KMS-11 (cell line): ENCODE results near the gene CSAD.
A peak's percentile ranks its signal among the peaks of the same experiment; 100 is the strongest.

ENCODE experiments used
- H2AFZ ChIP-seq: fragments of 200-600 bp; sonication (generic); 2 replicates; pipeline ENCODE4 v1.6.1; 2016; ENCODE audit warnings: antibody characterized with exemption, mixed run types, low read depth
- H3K27ac ChIP-seq: fragments of 200-600 bp; sonication (generic); 2 replicates; pipeline ENCODE4 v1.6.1; 2016; ENCODE audit warnings: mild to moderate bottlenecking, mixed run types
- H3K27me3 ChIP-seq: fragments of 200-600 bp; sonication (generic); 2 replicates; pipeline ENCODE4 v1.6.1; 2017; ENCODE audit warnings: mild to moderate bottlenecking, low read depth, mixed run types, moderate library complexity; ENCODE audit not compliant: insufficient read depth
- H3K36me3 ChIP-seq: fragments of 200-600 bp; sonication (generic); 2 replicates; pipeline ENCODE4 v1.6.1; 2017; ENCODE audit warnings: mild to moderate bottlenecking, mixed run types; ENCODE audit not compliant: insufficient read depth
- H3K4me1 ChIP-seq: fragments of 200-600 bp; sonication (generic); 2 replicates; pipeline ENCODE4 v1.6.1; 2016; ENCODE audit warnings: mild to moderate bottlenecking, low read depth, mixed run types; ENCODE audit not compliant: poor library complexity, severe bottlenecking
- H3K4me2 ChIP-seq: fragments of 200-600 bp; sonication (generic); 2 replicates; pipeline ENCODE4 v1.7.0; 2016; ENCODE audit warnings: mild to moderate bottlenecking, mixed run types
- H3K4me3 ChIP-seq: fragments of 200-600 bp; sonication (generic); IDR thresholded peaks from 2 replicates; pipeline ENCODE4 v1.6.1; 2017; ENCODE audit warnings: low read depth, low read length, mixed read lengths; ENCODE audit not compliant: insufficient read depth
- H3K79me2 ChIP-seq: fragments of 200-600 bp; sonication (generic); 2 replicates; pipeline ENCODE4 v1.6.1; 2016; ENCODE audit warnings: low read depth, mixed run types; ENCODE audit not compliant: insufficient read depth
- H3K9ac ChIP-seq: fragments of 200-600 bp; sonication (generic); 2 replicates; pipeline ENCODE4 v1.6.1; 2016; ENCODE audit warnings: mild to moderate bottlenecking, mixed run types
- H4K20me1 ChIP-seq: fragments of 200-600 bp; sonication (generic); 2 replicates; pipeline ENCODE4 v1.6.1; 2016; ENCODE audit warnings: mild to moderate bottlenecking, mixed run types; ENCODE audit not compliant: insufficient read depth
- CTCF ChIP-seq: fragments of 200-600 bp; sonication (generic); conservative IDR thresholded peaks from 2 replicates; pipeline ENCODE4 v1.6.1; 2017; ENCODE audit warnings: low read depth, mild to moderate bottlenecking, antibody characterized with exemption, low read length, moderate library complexity, mixed read lengths

CSAD gene

GRCh38 chr12:53218551-53219291 lies 38.0 kb upstream of the CSAD start:
- Histone ChIP-seq H3K4me2 (peak overlapping the region; percentile 76), H3K79me2 (peaks cover 29% of the 10 kb centered on the region; the same call in 1 of the 2 replicates), H3K4me3 (no peak overlapping the region), H3K4me1 (peaks cover 47% of the 10 kb centered on the region), H2AFZ (no peak overlapping the region), H3K36me3 (no peaks in the 10 kb centered on the region), H4K20me1 (no peaks in the 10 kb centered on the region), H3K9ac (no peak overlapping the region), H3K27me3 (no peaks in the 10 kb centered on the region), H3K27ac (no peak overlapping the region)
- TF ChIP-seq CTCF = no peak

GRCh38 chr12:53217931-53218307 lies 37.2 kb upstream of the CSAD start:
- H4K20me1 ChIP-seq = no peaks in the 10 kb centered on the region
- no peaks in the 10 kb centered on the region for H3K27me3 ChIP-seq
- no peak overlapping the region for H3K9ac ChIP-seq
- no peaks in the 10 kb centered on the region for H3K36me3 ChIP-seq
- TF ChIP-seq CTCF = no peak
- H3K27ac ChIP-seq = no peak overlapping the region
- peaks cover 29% of the 10 kb centered on the region; the same call in 1 of the 2 replicates for H3K79me2 ChIP-seq
- H2AFZ ChIP-seq = no peak overlapping the region
- peaks cover 49% of the 10 kb centered on the region for H3K4me1 ChIP-seq
- no peak overlapping the region for H3K4me3 ChIP-seq
- no peak overlapping the region; the same call in 1 of the 2 replicates for H3K4me2 ChIP-seq

- Histone ChIP-seq H3K27me3 (no peaks in the 10 kb centered on the region), H3K4me2 (no peak overlapping the region; the same call in 1 of the 2 replicates), H3K79me2 (peaks cover 29% of the 10 kb centered on the region; the same call in 1 of the 2 replicates), H3K27ac (no peak overlapping the region), H4K20me1 (no peaks in the 10 kb centered on the region), H3K36me3 (no peaks in the 10 kb centered on the region), H3K9ac (no peak overlapping the region), H3K4me3 (no peak overlapping the region), H3K4me1 (peaks cover 48% of the 10 kb centered on the region), H2AFZ (no peak overlapping the region)
- TF ChIP-seq CTCF = no peak
Measured at GRCh38 chr12:53217051-53217930, 36.6 kb upstream of the CSAD start.

GRCh38 chr12:53215497-53215896 lies 34.8 kb upstream of the CSAD start:
- no peaks in the 10 kb centered on the region for H3K36me3 ChIP-seq
- no peak overlapping the region for H3K27ac ChIP-seq
- no peaks in the 10 kb centered on the region for H3K27me3 ChIP-seq
- no peak overlapping the region for H3K4me3 ChIP-seq
- TF ChIP-seq CTCF = no peak
- H3K4me1 ChIP-seq = peaks cover 59% of the 10 kb centered on the region
- no peak overlapping the region for H3K4me2 ChIP-seq
- H3K9ac ChIP-seq = no peak overlapping the region
- no peaks in the 10 kb centered on the region for H4K20me1 ChIP-seq
- H3K79me2 ChIP-seq = peaks cover 29% of the 10 kb centered on the region; the same call in 1 of the 2 replicates
- no peak overlapping the region for H2AFZ ChIP-seq
